Mesothelial cell of epicardium (in vitro differentiated cells): ENCODE results near the gene SHCBP1. TPM values are rescaled to one million over a fixed set of nuclear protein-coding genes. Genes with fewer than 3 reads are reported as not detected.

Experiments used
- DNase-seq, 2 experiments: peaks; one replicate each; pipeline ENCODE4 v3.0.0; 2021; ENCODE audit warnings: low spot score in 2 of 2; ENCODE audit not compliant: unreplicated experiment in 2 of 2
- H3K27ac Mint-ChIP-seq: 2 replicates; pipeline ENCODE4 v1.8.0; 2021; ENCODE audit warnings: mixed read lengths
- H3K27me3 Mint-ChIP-seq: 2 replicates; pipeline ENCODE4 v1.8.0; 2021; ENCODE audit warnings: low read depth, mixed read lengths
- H3K36me3 Mint-ChIP-seq: 2 replicates; pipeline ENCODE4 v1.8.0; 2021; ENCODE audit warnings: mixed read lengths
- H3K4me1 Mint-ChIP-seq: 2 replicates; pipeline ENCODE4 v1.8.0; 2021; ENCODE audit warnings: mixed read lengths
- H3K4me3 Mint-ChIP-seq: 2 replicates; pipeline ENCODE4 v1.8.0; 2021; ENCODE audit warnings: mild to moderate bottlenecking, moderate library complexity, mixed read lengths
- H3K9me3 Mint-ChIP-seq: 2 replicates; pipeline ENCODE4 v1.8.0; 2021; ENCODE audit warnings: mixed read lengths
- CTCF ChIP-seq: fragments of 200-600 bp; sonication (generic); IDR thresholded peaks from one replicate; pipeline ENCODE4 v1.5.0; 2021; ENCODE audit warnings: antibody characterized with exemption; ENCODE audit not compliant: unreplicated experiment
- total RNA-seq: library from RNA; stranded (reverse); gene quantifications from 3 replicates; pipeline ENCODE4 v1.2.1, GENCODE V29; 2021

SHCBP1 gene
- total RNA-seq, 1 donor from 2014 or later, result 5.1 TPM

- Mint-ChIP-seq H3K4me1 (no peaks in the 10 kb centered on the region), H3K27me3 (no peaks in the 10 kb centered on the region), H3K9me3 (peaks cover 15% of the 10 kb centered on the region)
Measured at GRCh38 chr16:46649588-46650253, 28.5 kb upstream of the SHCBP1 start.

GRCh38 chr16:46648656-46649055 lies 27.5 kb upstream of the SHCBP1 start:
- DNase-seq, result no peak
- no peaks in the 10 kb centered on the region for H3K36me3 Mint-ChIP-seq
- H3K4me1 Mint-ChIP-seq, result no peaks in the 10 kb centered on the region
- H3K4me3 Mint-ChIP-seq, result no peak overlapping the region
- TF ChIP-seq CTCF, result no peak
- H3K27ac Mint-ChIP-seq, result no peak overlapping the region
- H3K9me3 Mint-ChIP-seq, result peaks cover 26% of the 10 kb centered on the region
- no peaks in the 10 kb centered on the region for H3K27me3 Mint-ChIP-seq

More at GRCh38 chr16:46649588-46650253, 28.5 kb upstream of the SHCBP1 start:
- no peaks in the 10 kb centered on the region for H3K36me3 Mint-ChIP-seq
- H3K4me3 Mint-ChIP-seq, result no peak overlapping the region
- no peak overlapping the region for H3K27ac Mint-ChIP-seq
- TF ChIP-seq CTCF, result no peak
- no peak for DNase-seq

- H3K27me3 Mint-ChIP-seq, result peaks cover 2% of the 10 kb centered on the region
- TF ChIP-seq CTCF, result no peak
- no peaks in the 10 kb centered on the region for H3K4me1 Mint-ChIP-seq
- H3K36me3 Mint-ChIP-seq, result no peaks in the 10 kb centered on the region
- H3K4me3 Mint-ChIP-seq, result no peak overlapping the region
- peaks cover 11% of the 10 kb centered on the region for H3K9me3 Mint-ChIP-seq
- H3K27ac Mint-ChIP-seq, result no peak overlapping the region
- DNase-seq, result no peak
Measured at GRCh38 chr16:46638947-46639925, 18.1 kb upstream of the SHCBP1 start.

- TF ChIP-seq CTCF, result no peak
Measured at GRCh38 chr16:46632778-46633733, 11.9 kb upstream of the SHCBP1 start.

More at GRCh38 chr16:46632778-46633733, 11.9 kb upstream of the SHCBP1 start:
- no peaks in the 10 kb centered on the region for H3K36me3 Mint-ChIP-seq
- no peak for DNase-seq
- peaks cover 9% of the 10 kb centered on the region for H3K27me3 Mint-ChIP-seq
- H3K4me1 Mint-ChIP-seq, result peaks cover 18% of the 10 kb centered on the region
- H3K4me3 Mint-ChIP-seq, result peak overlapping the region; percentile 36
- H3K9me3 Mint-ChIP-seq, result no peaks in the 10 kb centered on the region
- no peak overlapping the region for H3K27ac Mint-ChIP-seq
